COR-L47 (cell line): ENCODE results near the gene SUPT20HL2.
"Not testable (repeated sequence)": the region's sequence is repeated elsewhere in the genome, so short reads cannot be mapped to it uniquely, and the experiment has no call there.

Experiments
- DNase-seq: peaks from one replicate; lab custom pipeline; 2025; lab: John Stamatoyannopoulos, UW

Gene SUPT20HL2

GRCh38 chrX:24309580-24310374, 4.1 kb downstream of the SUPT20HL2 start:
- not testable (repeated sequence) for DNase-seq

GRCh38 chrX:24308803-24309202, 5.1 kb downstream of the SUPT20HL2 start:
- not testable (repeated sequence) for DNase-seq

DNA sequence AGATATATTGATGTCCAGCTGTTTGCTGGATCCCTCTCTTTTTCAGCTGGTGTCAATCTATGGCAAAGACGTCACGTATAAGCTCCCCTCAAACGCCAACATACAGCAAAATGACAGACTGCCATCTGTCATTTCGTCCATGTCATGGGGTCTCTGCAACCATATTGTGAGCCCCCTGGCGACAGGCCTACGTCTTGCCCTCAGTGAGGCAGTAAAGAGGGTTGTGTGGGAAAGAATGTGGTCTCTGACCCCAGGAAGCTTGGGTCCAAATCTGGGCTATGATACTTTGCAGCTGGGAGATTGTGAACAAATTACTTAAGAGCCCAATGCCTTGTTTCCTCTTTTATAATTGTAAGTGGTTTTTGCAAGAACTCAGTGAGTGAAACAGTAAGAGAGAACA, 7.4 kb downstream of the SUPT20HL2 start:
- no peak for DNase-seq

- no peak for DNase-seq
Observed at GRCh38 chrX:24305905-24306304, 8.0 kb downstream of the SUPT20HL2 start.

DNA sequence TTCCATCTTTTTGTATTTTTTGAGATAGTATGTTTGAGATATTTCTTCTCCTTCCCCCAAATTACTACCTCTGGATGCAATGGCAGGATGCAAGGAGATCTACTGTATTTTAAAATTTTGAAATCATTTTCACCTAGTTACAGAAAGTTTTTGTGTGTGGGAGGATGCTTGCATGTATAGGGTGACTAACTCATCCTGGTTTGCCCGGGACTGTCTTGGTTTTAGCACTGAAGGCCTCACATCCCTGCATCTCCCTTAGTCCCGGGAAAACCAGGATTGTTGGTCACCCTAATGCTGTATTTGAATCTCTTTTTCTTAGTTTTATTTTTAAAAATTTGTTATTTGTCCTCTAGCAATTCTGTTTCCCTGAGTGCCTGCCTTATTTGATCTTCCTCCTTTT, 12.1 kb downstream of the SUPT20HL2 start:
- no peak for DNase-seq

DNA sequence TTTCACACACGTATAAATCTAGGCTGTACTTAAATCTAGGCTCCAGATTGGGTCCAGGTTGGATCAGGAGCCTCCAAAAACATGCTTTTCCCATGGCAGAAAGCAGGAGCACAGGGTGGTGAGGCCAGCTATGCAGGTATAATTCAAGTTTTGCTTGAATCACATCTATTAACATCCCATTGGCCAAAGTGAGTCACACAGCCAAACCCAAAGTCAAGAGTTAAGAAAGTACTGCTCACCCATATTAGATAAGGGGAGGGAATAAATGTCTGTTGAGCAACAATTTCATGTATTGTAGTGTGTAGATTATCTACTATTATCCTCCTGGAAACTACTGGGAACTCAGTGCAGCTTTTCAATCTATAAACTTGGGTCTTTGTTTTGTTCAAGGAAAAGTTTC, 12.8 kb downstream of the SUPT20HL2 start:
- DNase-seq: no peak

- DNase-seq: no peak
Observed at GRCh38 chrX:24298191-24298590, 15.7 kb downstream of the SUPT20HL2 start.

DNA sequence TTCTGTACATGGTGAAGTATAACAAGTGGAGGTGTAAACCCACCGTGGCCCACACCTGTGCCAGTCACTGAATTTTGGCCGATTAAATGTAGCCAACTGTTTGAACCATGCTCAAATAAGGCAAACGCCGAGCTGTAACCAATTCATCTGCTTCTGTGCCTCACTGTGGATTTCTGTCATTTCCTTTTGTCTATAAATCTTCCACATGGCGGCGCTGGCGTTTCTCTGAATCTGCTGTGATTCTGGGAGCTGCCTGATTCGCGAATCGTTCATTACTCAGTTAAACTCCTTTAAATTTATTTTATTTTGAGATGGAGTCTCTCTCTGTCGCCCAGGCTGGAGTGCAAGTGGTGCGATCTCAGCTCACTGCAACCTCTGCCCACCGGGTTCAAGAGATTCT, 19.2 kb downstream of the SUPT20HL2 start:
- no peak for DNase-seq

DNA sequence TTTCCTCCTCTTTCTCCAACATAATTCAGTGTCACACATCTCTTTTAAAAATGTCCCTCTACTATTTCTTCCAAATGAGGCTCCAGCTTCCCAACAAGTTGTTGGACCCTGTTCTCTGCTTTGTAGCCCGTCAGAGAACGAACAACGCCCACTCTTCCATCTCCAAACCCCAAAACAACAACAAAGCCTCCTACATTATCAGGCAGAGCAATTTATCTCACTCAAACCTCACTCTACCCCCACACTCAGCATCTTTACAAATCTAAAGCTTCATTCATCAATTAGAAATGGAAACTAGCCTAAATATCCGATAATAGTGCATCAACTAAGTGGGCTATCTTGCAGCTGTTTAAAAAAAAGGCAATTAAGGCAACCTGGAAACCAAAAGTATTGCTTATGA, 20.5 kb downstream of the SUPT20HL2 start:
- no peak for DNase-seq

DNA sequence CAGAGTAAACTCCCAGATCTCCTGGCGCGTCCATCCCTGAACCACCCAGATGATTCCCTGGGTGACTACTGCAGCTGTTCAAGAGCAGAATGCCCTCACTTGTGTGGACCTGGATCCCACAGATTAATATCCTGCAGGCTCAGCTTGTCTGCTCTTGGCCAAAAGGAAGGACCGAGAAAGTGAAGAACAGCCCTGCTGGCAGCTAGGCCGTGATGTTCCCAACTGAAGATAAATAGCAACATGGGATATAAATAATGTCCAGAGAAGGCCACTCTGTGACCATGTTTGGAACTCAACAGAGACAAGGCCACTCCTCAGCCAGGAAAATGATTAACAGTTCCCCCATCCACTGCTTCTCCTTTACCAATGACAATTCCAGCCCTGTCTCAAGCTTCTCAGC, 21.5 kb downstream of the SUPT20HL2 start:
- no peak for DNase-seq

DNA sequence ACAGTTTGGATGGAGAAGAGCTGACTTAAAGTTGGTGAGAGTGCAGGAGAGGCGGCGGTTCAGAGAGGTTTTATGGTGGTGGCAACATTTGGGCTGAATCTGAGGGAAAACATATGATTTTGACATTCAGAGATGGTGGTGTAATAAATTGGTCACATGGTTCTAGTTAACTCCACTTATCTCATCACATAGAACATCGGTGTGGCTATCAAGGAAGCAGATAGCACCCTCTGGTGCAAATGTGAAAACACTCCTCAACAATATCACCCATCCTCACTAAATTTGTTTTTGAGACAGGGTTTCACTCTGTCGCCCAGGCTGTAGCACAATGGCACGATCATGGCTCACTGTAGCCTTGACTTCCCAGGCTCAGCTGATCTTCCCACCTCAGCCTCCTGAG, 28.8 kb downstream of the SUPT20HL2 start:
- no peak for DNase-seq

- no peak for DNase-seq
Observed at GRCh38 chrX:24283127-24283794, 30.6 kb downstream of the SUPT20HL2 start.

DNA sequence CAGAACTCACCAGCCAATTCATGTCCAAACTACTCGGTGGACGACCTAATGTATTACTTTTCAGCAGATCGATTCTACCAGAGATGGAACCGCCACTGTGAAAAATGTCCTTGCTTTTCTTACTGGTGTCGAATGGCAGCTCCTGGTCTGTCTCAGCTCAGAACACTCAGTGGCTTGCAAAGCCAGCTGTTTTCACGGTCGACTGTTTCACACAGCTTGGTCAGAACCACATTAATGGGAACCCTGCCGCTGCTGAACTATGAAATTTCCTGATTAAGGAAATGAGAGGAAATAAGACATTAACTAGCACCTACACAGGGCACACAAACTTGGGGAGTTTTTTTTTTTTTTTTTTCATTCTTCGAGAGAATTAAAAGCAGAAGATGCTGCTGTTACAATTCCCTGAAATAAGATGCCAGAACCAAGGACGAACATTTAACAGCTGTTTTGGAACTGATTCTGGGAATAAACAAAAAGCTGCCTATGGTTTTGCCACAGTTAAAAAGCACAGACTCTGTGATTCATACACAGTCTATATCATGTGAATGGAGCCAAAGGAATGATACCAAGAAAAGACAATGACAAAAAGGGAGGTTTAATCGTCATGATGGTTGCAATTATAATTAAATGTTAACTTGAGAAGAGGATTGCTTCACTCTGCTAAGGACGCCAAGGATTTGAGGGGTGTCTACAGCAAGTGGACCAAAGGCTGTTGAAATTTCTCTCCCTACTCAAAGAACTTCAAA, 31.3 kb downstream of the SUPT20HL2 start:
- no peak for DNase-seq

GRCh38 chrX:24277405-24277804, 36.5 kb downstream of the SUPT20HL2 start:
- no peak for DNase-seq

DNA sequence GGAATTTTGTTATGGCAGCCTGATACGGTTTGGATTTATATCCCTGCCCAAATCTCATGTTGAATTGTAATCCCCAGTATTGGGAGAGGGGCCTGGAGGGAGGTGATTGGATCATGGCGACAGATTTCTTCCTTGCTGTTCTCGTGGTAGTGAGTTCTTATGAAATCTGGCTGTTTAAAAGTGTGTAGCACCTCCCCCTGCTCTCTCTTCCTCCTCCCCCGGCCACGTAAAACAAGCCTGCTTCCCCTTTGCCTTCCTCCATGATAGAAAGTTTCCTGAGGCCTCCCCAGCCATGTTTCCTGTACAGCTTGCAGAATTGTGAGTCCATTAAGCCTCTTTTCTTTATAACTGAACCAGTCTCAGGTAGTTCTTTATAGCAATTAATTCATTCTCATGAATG, 37.9 kb downstream of the SUPT20HL2 start:
- no peak for DNase-seq

DNA sequence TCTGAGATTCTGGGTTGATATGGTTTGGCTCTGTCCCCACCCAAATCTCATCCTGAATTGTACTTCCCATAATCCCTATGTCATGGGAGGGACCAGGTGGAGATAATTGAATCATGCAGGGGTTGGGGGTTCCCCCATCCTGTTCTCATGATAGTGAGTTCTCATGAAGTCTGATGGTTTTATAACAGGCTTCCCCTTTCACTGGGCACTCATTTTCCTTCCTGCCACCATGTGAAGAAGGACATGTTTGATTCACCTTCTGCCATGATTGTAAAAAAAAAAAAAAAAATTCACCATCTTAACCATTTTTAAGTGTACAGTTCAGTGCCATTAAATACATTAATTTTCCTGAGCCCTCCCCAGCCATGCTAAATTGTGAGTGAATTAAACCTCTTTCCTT, 42.6 kb downstream of the SUPT20HL2 start:
- no peak for DNase-seq

DNA sequence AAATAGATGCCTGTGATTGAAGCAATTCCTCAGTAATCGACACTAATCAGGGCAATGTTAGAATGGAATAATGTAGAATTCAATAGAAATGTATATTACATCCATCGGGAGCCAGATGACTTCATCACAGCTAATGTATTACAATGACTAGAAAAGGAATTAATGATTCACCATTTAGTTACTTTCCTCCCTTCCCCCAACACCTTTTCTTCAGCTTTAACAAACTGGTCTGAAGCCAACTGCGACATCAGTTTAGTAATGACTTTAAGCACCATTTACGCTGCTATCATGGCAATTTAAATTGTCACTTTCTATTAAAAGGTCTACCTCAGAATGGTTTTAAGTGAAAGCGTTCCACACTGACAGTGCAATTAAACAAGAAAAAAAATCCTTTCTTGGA, 45.1 kb downstream of the SUPT20HL2 start:
- DNase-seq: no peak

DNA sequence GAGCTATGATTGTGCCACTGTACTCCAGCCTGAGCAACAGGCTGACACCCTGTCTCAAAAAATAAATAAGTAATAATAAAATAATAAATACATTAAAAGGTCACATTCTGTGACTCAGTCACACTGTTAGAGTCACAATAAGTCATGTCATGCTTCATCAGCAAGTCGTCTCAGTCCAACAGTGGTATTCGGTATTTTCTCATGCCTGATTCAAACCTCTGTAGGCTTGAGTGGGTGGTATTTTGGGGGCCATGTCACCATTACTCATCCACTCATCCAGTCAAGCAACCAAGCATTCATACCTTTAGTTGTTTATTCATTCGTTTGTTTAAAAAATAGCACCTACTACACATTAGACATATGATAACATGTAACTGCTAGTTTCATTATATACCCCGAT, 46.9 kb downstream of the SUPT20HL2 start:
- no peak for DNase-seq

GRCh38 chrX:24264383-24264782, 49.5 kb downstream of the SUPT20HL2 start:
- no peak for DNase-seq

DNA sequence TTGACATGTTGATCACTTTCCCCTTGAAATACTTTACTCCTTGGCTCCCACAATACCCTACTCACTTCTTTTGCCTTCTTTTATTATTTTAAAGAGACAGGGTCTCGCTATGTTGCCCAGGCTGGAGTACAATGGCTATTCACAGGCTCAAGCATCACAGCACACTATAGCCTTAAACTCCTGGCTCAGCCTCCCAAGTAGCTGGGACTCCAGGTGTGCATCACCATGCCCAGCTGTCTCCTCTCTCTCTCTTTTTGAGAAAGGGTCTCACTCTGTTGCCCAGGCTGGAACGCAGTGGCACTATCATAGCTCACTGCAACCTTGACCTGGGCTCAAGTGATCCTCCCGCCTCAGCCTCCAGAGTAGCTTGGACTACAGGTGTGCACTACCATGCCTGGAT, 51.6 kb downstream of the SUPT20HL2 start:
- DNase-seq: no peak
